Trophoblast cell (in vitro differentiated cells and primary cell): Measurements from ENCODE around the gene B3GLCT.

Experiments used
- DNase-seq, 2 donors: peaks; one replicate each; pipeline ENCODE4 v3.0.0-alpha.2; 2016
- H2AFZ ChIP-seq: 2 replicates; pipeline ENCODE4 v1.6.1; 2013; ENCODE audit warnings: low read length, moderate library complexity, mild to moderate bottlenecking; ENCODE audit not compliant: insufficient read depth, poor library complexity
- H2AK5ac ChIP-seq: 2 replicates; pipeline ENCODE4 v1.6.1; 2013; ENCODE audit warnings: mild to moderate bottlenecking, low read length
- H2BK120ac ChIP-seq: 2 replicates; pipeline ENCODE4 v1.6.1; 2013; ENCODE audit warnings: low read length, mild to moderate bottlenecking, moderate library complexity; ENCODE audit not compliant: insufficient read depth, poor library complexity
- H2BK12ac ChIP-seq: 2 replicates; pipeline ENCODE4 v1.6.1; 2013; ENCODE audit warnings: mild to moderate bottlenecking, low read length, moderate library complexity
- H2BK5ac ChIP-seq: 2 replicates; pipeline ENCODE4 v1.6.1; 2013; ENCODE audit warnings: low read length, low read depth, moderate library complexity, mild to moderate bottlenecking; ENCODE audit not compliant: poor library complexity
- H3K14ac ChIP-seq: 2 replicates; pipeline ENCODE4 v1.6.1; 2013; ENCODE audit warnings: mild to moderate bottlenecking, low read length
- H3K18ac ChIP-seq: 2 replicates; pipeline ENCODE4 v1.6.1; 2013; ENCODE audit warnings: mild to moderate bottlenecking, low read length
- H3K23ac ChIP-seq: 2 replicates; pipeline ENCODE4 v1.6.1; 2013; ENCODE audit warnings: low read length
- H3K27ac ChIP-seq: 2 replicates; pipeline ENCODE4 v1.5.1; 2013; ENCODE audit warnings: low read depth, mild to moderate bottlenecking, inconsistent platforms, low read length, moderate library complexity
- H3K27me3 ChIP-seq: 2 replicates; pipeline ENCODE4 v1.6.1; 2013; ENCODE audit warnings: inconsistent platforms, mild to moderate bottlenecking, low read length, moderate library complexity; ENCODE audit not compliant: insufficient read depth
- H3K36me3 ChIP-seq, 2 experiments: 1 replicate in 1 of 2; 2 replicates in 1 of 2; pipeline ENCODE4 v1.6.1; 2013; ENCODE audit warnings: low read length in 2 of 2, mild to moderate bottlenecking in 2 of 2, moderate library complexity in 1 of 2; ENCODE audit not compliant: insufficient read depth in 2 of 2, control insufficient read depth in 1 of 2
- H3K4ac ChIP-seq: 2 replicates; pipeline ENCODE4 v1.6.1; 2013; ENCODE audit warnings: low read depth, mild to moderate bottlenecking, low read length, moderate library complexity
- H3K4me1 ChIP-seq, 2 experiments: 1 replicate in 1 of 2; 2 replicates in 1 of 2; pipeline ENCODE4 v1.6.1; 2013; ENCODE audit warnings: low read length in 2 of 2, mild to moderate bottlenecking in 2 of 2, moderate library complexity in 1 of 2; ENCODE audit not compliant: insufficient read depth in 2 of 2, control insufficient read depth in 1 of 2
- H3K4me2 ChIP-seq: 2 replicates; pipeline ENCODE4 v1.6.1; 2013; ENCODE audit warnings: inconsistent platforms, mild to moderate bottlenecking, low read length, moderate library complexity
- H3K4me3 ChIP-seq: 2 replicates; pipeline ENCODE4 v1.5.1; 2013; ENCODE audit warnings: mild to moderate bottlenecking, low read depth, low read length, inconsistent platforms
- H3K79me1 ChIP-seq: one replicate; pipeline ENCODE4 v1.6.1; 2013; ENCODE audit warnings: low read length
- H3K79me2 ChIP-seq: 2 replicates; pipeline ENCODE4 v1.6.1; 2013; ENCODE audit warnings: low read length, mild to moderate bottlenecking; ENCODE audit not compliant: control insufficient read depth, insufficient read depth, poor library complexity
- H3K9ac ChIP-seq: 2 replicates; pipeline ENCODE4 v1.6.1; 2013; ENCODE audit warnings: mild to moderate bottlenecking, low read length
- H3K9me3 ChIP-seq: 2 replicates; pipeline ENCODE4 v1.6.1; 2013; ENCODE audit warnings: low read depth, mild to moderate bottlenecking, control low read depth, inconsistent platforms, low read length; ENCODE audit not compliant: insufficient read depth
- H4K12ac ChIP-seq: 2 replicates; pipeline ENCODE4 v1.6.1; 2013; ENCODE audit warnings: low read depth, mild to moderate bottlenecking, low read length, moderate library complexity
- H4K8ac ChIP-seq: 2 replicates; pipeline ENCODE4 v1.6.1; 2013; ENCODE audit warnings: low read depth, mild to moderate bottlenecking, low read length, moderate library complexity
- H4K91ac ChIP-seq: one replicate; pipeline ENCODE4 v1.6.1; 2013; ENCODE audit warnings: low read depth, mild to moderate bottlenecking, low read length, moderate library complexity
- WGBS: extraction: QIAGEN DNeasy Blood & Tissue Kit; methylation state at CpG from one replicate; pipeline ENCODE4 v1.1.7; 2013; ENCODE audit warnings: missing lambda C conversion rate; ENCODE audit not compliant: insufficient read length, insufficient coverage; ENCODE audit errors: extremely low coverage; 5-methylcytosine and 5-hydroxymethylcytosine counted together

The B3GLCT gene

GRCh38 chr13:31223215-31223614 is 23.4 kb downstream of the B3GLCT start:
- no CpG with 5 or more reads among the region's 7 CpGs for WGBS
- no peak overlapping the region for H3K4ac ChIP-seq
- H3K36me3 ChIP-seq, result no peaks in the 10 kb centered on the region
- H2AK5ac ChIP-seq, result no peak overlapping the region
- no peak overlapping the region for H3K4me2 ChIP-seq
- no peak overlapping the region for H2BK5ac ChIP-seq
- H3K23ac ChIP-seq, result no peak overlapping the region
- H4K91ac ChIP-seq, result no peak overlapping the region
- H3K27me3 ChIP-seq, result no peaks in the 10 kb centered on the region
- H3K79me2 ChIP-seq, result no peaks in the 10 kb centered on the region
- no peak overlapping the region for H3K9ac ChIP-seq
- H3K79me1 ChIP-seq, result no peaks in the 10 kb centered on the region
- H2BK12ac ChIP-seq, result no peak overlapping the region
- H3K14ac ChIP-seq, result no peak overlapping the region
- no peak overlapping the region for H2BK120ac ChIP-seq
- no peak overlapping the region for H2AFZ ChIP-seq
- no peak overlapping the region for H3K4me3 ChIP-seq
- DNase-seq, result no peak
- no peak overlapping the region for H4K12ac ChIP-seq
- no peak overlapping the region for H3K18ac ChIP-seq
- H3K9me3 ChIP-seq, result no peaks in the 10 kb centered on the region
- H3K27ac ChIP-seq, result no peak overlapping the region
- peaks cover 0 to 2% of the 10 kb centered on the region in 2 experiments for H3K4me1 ChIP-seq
- H4K8ac ChIP-seq, result no peak overlapping the region

GRCh38 chr13:31223640-31224039 is 23.9 kb downstream of the B3GLCT start:
- H4K12ac ChIP-seq, result no peak overlapping the region
- no peaks in the 10 kb centered on the region for H3K79me1 ChIP-seq
- no peak overlapping the region for H4K91ac ChIP-seq
- no peak overlapping the region for H3K18ac ChIP-seq
- no peak overlapping the region for H3K4ac ChIP-seq
- H2BK120ac ChIP-seq, result no peak overlapping the region
- H3K4me3 ChIP-seq, result no peak overlapping the region
- H3K9ac ChIP-seq, result no peak overlapping the region
- H3K4me2 ChIP-seq, result no peak overlapping the region
- H3K27me3 ChIP-seq, result no peaks in the 10 kb centered on the region
- WGBS, result no CpG with 5 or more reads among the region's 2 CpGs
- no peak overlapping the region for H3K14ac ChIP-seq
- H3K9me3 ChIP-seq, result no peaks in the 10 kb centered on the region
- H3K4me1 ChIP-seq, result peaks cover 0 to 2% of the 10 kb centered on the region in 2 experiments
- H2BK12ac ChIP-seq, result no peak overlapping the region
- H3K79me2 ChIP-seq, result no peaks in the 10 kb centered on the region
- H3K27ac ChIP-seq, result no peak overlapping the region
- H2AK5ac ChIP-seq, result no peak overlapping the region
- no peak for DNase-seq
- H3K23ac ChIP-seq, result no peak overlapping the region
- no peak overlapping the region for H4K8ac ChIP-seq
- no peak overlapping the region for H2BK5ac ChIP-seq
- H3K36me3 ChIP-seq, result no peaks in the 10 kb centered on the region
- H2AFZ ChIP-seq, result no peak overlapping the region

- no CpG with 5 or more reads among the region's 5 CpGs for WGBS
- H3K9ac ChIP-seq, result no peak overlapping the region
- H2BK5ac ChIP-seq, result no peak overlapping the region
- no peak overlapping the region for H4K91ac ChIP-seq
- H2BK120ac ChIP-seq, result no peak overlapping the region
- no peak overlapping the region for H3K4ac ChIP-seq
- H3K27me3 ChIP-seq, result no peaks in the 10 kb centered on the region
- no peak overlapping the region for H2AK5ac ChIP-seq
- H3K9me3 ChIP-seq, result no peaks in the 10 kb centered on the region
- no peaks in the 10 kb centered on the region for H3K36me3 ChIP-seq
- no peak overlapping the region for H3K14ac ChIP-seq
- H4K12ac ChIP-seq, result no peak overlapping the region
- no peak overlapping the region for H3K4me2 ChIP-seq
- H4K8ac ChIP-seq, result no peak overlapping the region
- no peak overlapping the region for H3K18ac ChIP-seq
- no peak overlapping the region for H3K23ac ChIP-seq
- no peak overlapping the region for H2AFZ ChIP-seq
- no peaks in the 10 kb centered on the region for H3K79me2 ChIP-seq
- H3K4me1 ChIP-seq, result peaks cover 0 to 2% of the 10 kb centered on the region in 2 experiments
- H3K4me3 ChIP-seq, result no peak overlapping the region
- no peak for DNase-seq
- no peak overlapping the region for H3K27ac ChIP-seq
- H2BK12ac ChIP-seq, result no peak overlapping the region
- no peaks in the 10 kb centered on the region for H3K79me1 ChIP-seq
These were observed 24.4 kb downstream of the B3GLCT start for GRCh38 chr13:31224174-31224669.

GRCh38 chr13:31224963-31225559 is 25.3 kb downstream of the B3GLCT start:
- WGBS, result no CpG with 5 or more reads among the region's 2 CpGs
- Histone ChIP-seq H3K18ac (no peak overlapping the region), H2BK5ac (no peak overlapping the region), H4K12ac (no peak overlapping the region), H3K9me3 (no peaks in the 10 kb centered on the region), H2AK5ac (no peak overlapping the region), H3K27me3 (no peaks in the 10 kb centered on the region), H2AFZ (no peak overlapping the region), H3K4me3 (no peak overlapping the region), H3K4me1 (peaks cover 0 to 2% of the 10 kb centered on the region in 2 experiments), H2BK120ac (no peak overlapping the region), H3K14ac (no peak overlapping the region), H3K9ac (no peak overlapping the region), H3K36me3 (no peaks in the 10 kb centered on the region), H3K23ac (no peak overlapping the region), H3K4me2 (no peak overlapping the region), H4K91ac (no peak overlapping the region), H2BK12ac (no peak overlapping the region), H3K27ac (no peak overlapping the region), H3K79me2 (no peaks in the 10 kb centered on the region), H4K8ac (no peak overlapping the region), H3K4ac (no peak overlapping the region), H3K79me1 (no peaks in the 10 kb centered on the region)
- no peak for DNase-seq
